Endometrial microvascular endothelial cells (primary cell): Measurements from ENCODE around the gene PPIG. TPM values are rescaled to one million over a fixed set of nuclear protein-coding genes. Genes with fewer than 3 reads are reported as not detected.
"Not testable (repeated sequence)": the region's sequence is repeated elsewhere in the genome, so short reads cannot be mapped to it uniquely, and the experiment has no call there.

Source experiments
- in situ Hi-C: cut with HindIII; loops from 2 replicates; pipeline ENCODE4 v1.10.0; 2017; ENCODE audit warnings: low sequenced_read_pairs, low pct_unique_long_range_greater_than_20kb; ENCODE audit errors: inconsistent ontology term
- total RNA-seq: library from RNA; depleted of rRNA; stranded (reverse); fragments of >200 nt; gene quantifications from one replicate; pipeline ENCODE4 v1.2.3, GENCODE V29; 2015; ENCODE audit errors: inconsistent ontology term

The PPIG gene
- total RNA-seq, 1 donor from 2014 or later: 18.2 TPM

- in situ Hi-C loops: no loop called here
Measured at GRCh38 chr2:169658877-169659276, 74.7 kb downstream of the PPIG start.

DNA sequence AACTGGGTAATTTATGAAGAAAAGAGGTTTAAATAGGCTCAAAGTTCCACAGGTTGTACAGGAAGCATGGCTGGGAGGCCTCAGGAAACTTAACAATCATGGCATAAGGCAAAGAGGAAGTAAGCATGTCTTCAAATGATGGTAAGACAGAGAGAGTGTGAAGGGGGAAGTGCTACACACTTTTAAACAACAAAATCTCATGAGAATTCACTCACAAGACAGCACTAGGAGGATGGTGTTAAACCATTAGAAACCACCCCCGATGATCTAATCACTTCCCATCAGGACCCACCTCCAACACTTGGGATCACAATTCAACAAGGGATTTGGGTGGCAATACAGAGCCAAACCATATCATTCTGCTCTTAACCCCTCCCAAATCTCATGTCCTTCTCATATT is 75.2 kb downstream of the PPIG start:
- in situ Hi-C loops: no loop called here

- in situ Hi-C loops: no loop called here
Measured at GRCh38 chr2:169661265-169661664, 77.1 kb downstream of the PPIG start.

DNA sequence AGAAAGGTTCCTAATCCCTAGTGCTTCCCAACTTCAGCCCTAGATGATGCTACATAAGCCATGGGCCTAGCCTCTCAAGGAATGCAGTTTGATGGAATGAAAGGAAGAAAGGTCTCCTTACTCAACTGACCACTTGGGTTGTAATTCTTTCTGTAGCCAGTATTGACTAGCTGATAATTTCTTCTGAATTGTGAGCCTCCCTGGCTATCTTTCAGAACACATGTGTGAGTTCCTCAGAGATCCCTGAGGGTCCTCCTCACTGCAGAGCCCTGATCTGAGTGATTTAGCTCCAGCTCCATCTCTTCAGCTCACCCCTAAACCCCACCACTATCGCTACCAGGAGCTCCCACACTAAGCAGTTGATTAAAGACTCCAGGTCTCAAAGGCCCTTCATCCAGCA is 78.6 kb downstream of the PPIG start:
- in situ Hi-C loops: no loop called here

DNA sequence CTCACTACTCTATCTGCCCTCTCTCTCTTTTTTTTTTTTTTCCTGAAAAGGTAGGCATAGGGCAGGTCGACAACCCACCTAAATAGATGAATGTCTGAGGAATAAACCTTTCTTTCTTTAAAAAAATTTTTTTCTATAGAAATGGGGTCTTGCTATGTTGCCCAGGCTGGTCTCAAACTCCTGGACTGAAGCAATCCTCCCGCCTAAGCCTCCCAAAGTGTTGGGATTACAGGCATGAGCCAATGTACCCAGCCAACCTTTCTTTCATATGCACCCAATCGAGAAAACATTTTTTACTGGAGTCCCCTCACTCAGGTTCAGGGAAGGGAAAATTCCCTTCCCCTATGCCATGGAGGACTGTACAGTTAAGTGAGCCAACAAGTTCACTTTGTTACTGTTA is 79.1 kb downstream of the PPIG start:
- in situ Hi-C loops: no loop called here

GRCh38 chr2:169664600-169664977 is 80.4 kb downstream of the PPIG start:
- in situ Hi-C loops: no loop called here

DNA sequence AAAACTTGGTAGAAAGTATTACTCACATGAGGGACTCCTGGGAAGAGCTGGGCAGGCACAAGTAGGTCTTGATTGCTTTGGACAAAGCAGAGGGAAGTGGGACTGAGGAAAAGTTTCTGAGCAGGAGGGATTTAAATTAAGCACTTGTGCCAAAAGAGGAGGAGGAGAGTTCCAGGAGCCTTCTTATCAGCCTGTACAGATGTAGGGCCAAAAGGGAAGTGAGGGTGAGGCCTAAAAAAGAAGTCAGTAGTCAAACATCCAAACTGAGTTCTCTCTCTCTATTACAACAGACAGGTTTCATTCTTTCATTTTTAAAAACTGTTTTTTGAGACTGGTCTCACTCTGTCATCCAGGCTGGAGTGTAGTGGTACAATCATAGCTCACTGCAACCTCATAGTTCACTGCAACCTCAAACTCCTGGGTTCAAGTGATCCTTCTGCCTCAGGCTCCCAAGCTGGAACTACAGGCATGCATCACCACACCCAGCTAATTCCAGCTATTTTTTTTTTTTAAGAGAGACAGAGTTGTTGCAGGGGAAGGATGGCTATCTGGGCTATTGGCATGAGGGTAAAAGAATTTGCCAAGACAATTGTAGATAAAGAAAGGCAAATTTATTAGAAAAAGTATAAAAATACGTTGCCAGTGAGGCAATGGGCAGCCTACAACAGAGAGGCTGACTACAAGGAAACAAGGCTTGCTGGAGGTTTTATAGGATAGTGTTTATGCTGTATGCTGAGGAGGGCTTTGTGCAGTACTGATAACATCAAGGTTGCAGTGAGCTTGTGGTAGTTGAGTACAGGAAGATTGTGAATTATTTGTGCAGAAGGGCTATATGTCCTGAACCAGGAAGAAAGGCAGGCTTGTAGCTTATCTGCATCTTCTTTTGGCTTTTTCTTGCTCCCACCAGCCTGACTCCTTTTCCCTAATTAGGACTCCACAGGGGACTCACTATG is 81.1 kb downstream of the PPIG start:
- in situ Hi-C loops: no loop called here

DNA sequence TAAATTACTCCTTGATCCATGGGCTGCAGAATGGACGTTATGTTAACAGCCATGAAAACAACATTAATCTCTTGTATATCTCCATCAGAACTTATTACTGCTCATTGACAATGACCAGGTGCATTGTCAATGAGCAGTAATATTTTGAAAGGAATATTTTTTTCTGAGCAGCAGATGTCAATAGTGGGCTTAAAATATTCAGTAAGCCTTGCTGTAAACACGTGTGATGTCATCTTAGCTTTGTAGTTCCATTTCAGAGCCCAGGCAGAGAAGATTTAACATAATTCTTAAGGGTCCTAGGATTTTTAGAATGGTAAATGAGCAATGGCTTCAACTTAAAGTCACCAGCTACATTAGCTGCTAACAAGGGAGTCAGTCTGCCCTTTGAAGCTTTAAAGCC is 83.4 kb downstream of the PPIG start:
- in situ Hi-C loops: no loop called here

- in situ Hi-C loops: no loop called here
Measured at GRCh38 chr2:169670215-169670651, 86.1 kb downstream of the PPIG start.

DNA sequence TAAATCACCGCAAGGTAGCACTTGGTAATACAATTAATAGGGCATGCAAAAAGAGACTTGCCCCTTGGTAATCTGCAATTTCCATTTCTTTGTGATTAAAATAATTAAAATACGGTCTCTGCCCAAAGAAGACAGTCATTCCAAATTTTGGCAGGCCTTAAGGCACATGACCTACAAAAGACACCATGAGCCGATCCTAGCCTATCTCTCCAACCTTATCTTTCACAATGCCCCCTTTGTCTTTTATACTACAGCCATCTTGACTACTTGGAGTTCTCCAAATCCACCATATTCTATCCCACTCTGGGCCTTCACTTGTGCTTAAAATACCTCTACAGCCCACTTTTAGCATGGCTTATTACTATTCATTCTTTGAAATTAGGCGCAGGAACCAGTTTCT is 86.8 kb downstream of the PPIG start:
- in situ Hi-C loops: no loop called here

DNA sequence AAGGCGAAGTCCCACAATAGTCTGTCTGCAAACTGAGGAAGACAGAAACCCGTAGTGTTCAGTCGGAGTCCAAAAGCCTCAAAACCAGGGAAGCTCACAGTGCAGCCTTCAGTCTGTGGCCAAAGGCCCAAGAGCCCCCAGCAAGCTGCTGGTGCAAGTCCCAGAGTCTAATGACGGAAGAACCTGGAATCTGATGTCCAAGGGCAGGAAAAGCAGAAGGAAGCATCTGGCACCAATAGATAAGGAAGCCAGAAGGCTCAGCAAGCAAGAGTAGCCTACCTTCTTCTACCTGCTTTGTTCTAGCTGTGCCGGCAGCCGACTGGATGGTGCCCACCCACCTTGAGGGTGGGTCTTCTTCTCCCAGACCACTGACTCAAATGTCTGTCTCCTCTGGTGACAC is 88.3 kb downstream of the PPIG start:
- in situ Hi-C loops: no loop called here

DNA sequence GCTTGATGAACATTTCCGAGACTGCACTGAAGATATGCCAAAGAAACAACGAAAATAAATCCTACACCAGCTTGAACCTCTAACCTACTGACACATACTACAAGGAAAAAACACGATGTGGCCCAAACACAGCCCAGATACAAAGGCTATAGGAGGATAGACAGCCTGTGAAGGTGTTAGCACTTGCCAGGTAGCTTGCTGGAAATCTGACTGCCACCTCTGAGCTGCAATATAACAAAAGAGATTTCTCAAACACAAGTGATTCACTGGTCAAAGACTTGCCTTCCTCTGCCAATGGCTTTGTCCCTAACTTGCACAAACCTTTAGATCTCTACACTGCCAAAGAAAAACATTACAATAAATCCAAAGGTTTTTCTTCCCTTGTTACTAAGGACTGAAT is 89.0 kb downstream of the PPIG start:
- in situ Hi-C loops: no loop called here

- in situ Hi-C loops: no loop called here
Measured at GRCh38 chr2:169673921-169674320, 89.8 kb downstream of the PPIG start.

DNA sequence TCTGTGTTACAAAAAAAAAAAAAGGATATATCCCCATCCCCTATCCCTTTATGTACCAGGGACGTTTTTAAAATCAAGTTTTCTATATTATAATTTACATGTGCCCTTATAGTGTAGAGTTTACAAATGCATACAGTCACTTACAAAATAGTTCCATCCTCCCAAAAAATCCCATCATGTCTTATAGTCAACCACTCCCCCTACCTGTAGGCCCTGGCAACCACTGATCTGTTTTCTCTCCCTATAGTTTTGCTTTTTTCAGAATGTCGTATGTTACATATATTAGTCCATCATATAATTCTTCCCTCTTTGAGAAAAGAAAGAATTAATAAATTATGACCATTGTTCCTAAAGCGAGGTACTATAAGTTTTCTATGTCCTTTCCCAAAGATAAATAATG is 92.2 kb downstream of the PPIG start:
- in situ Hi-C loops: no loop called here

- in situ Hi-C loops: no loop called here
Measured at GRCh38 chr2:169676850-169677249, 92.7 kb downstream of the PPIG start.

DNA sequence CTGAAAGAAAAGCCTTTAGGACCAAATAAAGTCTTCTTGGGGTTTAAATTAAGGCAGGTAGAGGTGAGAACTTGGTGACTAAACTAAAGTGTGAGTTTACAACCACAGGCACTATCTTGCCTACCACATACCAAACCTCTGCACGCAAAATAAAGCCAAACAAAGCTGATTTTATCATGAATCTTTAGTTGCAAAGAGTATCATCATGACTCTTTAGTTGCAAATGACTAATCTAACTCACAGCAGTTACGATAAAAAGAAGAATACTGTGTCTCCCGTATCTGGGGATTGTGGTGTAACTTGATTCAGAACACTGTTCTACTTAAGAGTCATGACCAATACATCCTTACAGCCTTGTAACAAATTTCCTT is 98.9 kb downstream of the PPIG start:
- in situ Hi-C loops: no loop called here

DNA sequence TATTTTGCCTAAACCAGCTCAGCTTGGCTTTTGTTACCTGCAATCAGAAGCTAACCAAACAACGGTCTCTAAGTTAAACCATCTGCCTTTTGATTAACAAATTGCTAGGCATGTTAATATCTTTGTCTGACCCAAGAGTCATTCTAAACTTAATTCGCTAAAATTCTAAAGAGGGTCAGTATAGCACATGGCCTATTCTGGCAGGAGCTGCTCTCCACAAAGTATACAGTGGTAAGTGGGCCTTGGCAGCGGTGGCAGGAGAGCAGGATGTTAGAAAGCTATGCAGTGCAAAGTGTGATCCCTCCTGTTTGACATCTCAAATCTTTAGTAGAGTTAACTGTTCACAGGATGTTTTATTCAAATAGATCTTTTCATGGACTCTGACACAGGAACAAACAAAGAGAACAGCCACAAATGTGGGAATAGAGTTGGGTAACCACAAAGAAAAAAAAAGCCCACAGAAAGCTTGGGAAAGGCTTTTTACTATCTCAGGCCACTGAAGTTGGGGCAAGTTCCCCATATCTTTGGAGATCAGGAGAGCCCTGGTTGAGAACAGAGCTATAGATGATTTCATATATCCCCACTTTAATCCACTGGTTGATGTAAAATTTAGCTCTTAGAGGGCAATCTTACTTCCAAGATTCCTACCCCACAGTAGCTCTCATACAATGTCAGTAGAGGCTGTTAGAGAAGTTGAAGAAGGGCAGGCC is 99.4 kb downstream of the PPIG start:
- in situ Hi-C loops: no loop called here

DNA sequence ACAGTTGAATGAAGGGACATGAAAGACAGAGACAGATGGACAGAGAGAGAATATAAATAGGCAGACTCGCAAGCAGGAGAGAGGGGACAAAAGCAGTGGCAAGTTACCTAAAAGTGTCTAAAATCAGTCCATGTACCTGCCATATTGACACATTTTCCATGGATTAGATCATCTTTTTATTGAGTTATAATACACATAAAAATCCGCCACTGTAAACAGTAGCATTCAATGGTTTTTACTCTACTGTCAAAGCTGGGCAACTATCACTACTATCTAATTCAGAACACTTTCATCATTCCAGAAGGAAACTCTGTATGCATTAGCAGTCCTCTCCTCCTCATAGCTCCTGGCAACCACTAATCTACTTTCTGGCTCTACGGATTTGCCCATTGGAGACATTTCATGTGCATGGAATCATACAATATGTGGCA is 100.0 kb downstream of the PPIG start:
- in situ Hi-C loops: no loop called here

DNA sequence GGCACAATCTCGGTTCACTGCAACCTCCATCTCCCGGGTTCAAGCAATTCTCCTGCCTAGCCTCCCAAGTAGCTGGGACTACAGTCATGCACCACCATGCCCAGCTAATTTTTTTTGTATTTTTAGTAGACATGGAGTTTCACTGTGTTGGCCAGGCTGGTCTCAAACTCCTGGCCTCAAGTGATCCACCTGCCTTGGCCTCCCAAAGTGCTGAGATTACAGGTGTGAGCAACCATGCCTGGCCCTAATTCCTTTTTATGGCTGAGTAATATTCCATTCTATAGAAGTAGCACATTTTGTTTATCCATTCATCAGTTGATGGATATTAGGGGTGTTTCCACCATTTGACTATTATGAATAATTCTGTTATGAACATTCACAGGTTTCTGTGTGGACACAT is 100.6 kb downstream of the PPIG start:
- in situ Hi-C loops: not testable (repeated sequence)

DNA sequence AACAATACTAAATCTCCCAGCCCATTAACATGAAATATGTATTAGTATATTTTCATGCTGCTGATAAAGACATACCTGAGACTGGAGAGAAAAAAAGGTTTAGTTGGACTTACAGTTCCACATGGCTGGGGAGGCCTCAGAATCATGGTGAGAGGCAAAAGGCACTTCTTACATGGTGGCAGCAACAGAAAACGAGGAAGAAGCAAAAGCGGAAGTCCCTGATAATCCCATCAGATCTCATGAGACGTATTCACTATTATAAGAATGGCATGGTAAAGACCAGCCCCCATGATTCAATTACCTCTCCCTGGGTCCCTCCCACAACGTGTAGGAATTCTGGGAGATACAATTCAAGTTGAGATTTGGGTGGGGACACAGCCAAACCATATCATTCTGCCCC is 102.7 kb downstream of the PPIG start:
- in situ Hi-C loops: not testable (repeated sequence)
